HUES6 (cell line): ENCODE results near the gene CMTM1.

Experiments
- H3K27ac ChIP-seq: 2 replicates; pipeline ENCODE4 v1.7.0; 2013; ENCODE audit warnings: low read depth, mild to moderate bottlenecking, low read length, inconsistent platforms
- H3K27me3 ChIP-seq: 2 replicates; pipeline ENCODE4 v1.6.1; 2013; ENCODE audit warnings: low read length; ENCODE audit not compliant: control insufficient read depth, insufficient read depth
- H3K36me3 ChIP-seq: 2 replicates; pipeline ENCODE4 v1.6.1; 2013; ENCODE audit warnings: low read length; ENCODE audit not compliant: control insufficient read depth, insufficient read depth
- H3K4me1 ChIP-seq: 2 replicates; pipeline ENCODE4 v1.6.1; 2013; ENCODE audit warnings: low read length; ENCODE audit not compliant: control insufficient read depth, insufficient read depth
- H3K4me3 ChIP-seq: 2 replicates; pipeline ENCODE4 v1.5.1; 2013; ENCODE audit warnings: low read depth, low read length
- H3K9ac ChIP-seq: one replicate; pipeline ENCODE4 v1.6.1; 2013; ENCODE audit warnings: mild to moderate bottlenecking, low read length
- H3K9me3 ChIP-seq: 2 replicates; pipeline ENCODE4 v1.6.1; 2013; ENCODE audit warnings: low read depth, low read length; ENCODE audit not compliant: control insufficient read depth, insufficient read depth

Gene CMTM1, protein sequence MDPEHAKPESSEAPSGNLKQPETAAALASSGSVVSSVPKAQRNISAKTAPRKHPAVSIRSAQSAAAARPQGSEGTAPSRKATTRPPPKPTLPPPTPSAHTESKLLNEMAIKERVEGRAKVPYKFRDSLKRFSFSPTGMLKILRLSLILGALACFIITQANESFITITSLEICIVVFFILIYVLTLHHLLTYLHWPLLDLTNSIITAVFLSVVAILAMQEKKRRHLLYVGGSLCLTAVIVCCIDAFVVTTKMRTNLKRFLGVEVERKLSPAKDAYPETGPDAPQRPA

DNA sequence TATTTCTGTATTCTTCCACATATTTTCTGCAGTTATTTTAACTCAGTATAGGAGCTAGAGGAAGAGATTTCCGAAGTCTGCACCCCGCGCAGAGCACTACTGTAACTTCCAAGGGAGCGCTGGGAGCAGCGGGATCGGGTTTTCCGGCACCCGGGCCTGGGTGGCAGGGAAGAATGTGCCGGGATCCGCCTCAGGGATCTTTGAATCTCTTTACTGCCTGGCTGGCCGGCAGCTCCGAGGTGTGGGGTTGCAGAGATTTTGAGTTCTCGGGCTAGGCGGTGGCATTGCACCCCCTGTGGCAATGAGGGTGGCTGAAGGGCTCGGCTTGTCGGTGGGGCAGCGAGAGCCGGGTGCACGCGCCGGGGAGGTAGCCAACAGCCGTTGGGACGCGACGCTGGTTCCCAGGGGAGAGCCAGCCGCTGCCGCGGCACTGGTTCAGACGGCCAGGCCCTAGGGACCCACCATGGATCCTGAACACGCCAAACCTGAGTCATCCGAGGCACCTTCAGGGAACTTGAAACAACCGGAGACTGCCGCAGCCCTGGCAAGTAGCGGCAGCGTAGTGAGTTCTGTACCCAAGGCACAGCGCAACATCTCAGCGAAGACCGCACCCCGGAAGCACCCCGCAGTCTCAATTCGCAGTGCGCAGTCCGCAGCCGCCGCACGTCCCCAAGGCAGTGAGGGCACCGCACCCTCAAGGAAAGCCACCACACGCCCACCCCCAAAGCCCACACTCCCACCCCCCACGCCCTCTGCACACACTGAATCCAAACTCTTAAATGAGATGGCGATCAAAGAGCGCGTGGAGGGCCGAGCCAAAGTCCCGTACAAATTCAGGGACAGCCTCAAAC, at the start of gene CMTM1:
Gene CMTM1 (plus strand): TSS at position 389 of the 851 bp plus-strand sequence. CDS start 75 bp downstream, at position 464.
- H3K4me3 ChIP-seq, result no peak within 1 kb of the TSS
- H3K36me3 ChIP-seq, result peaks cover 11% of the 10 kb centered on the region
- H3K9me3 ChIP-seq, result no peaks in the 10 kb centered on the region
- H3K9ac ChIP-seq, result no peak within 1 kb of the TSS
- H3K4me1 ChIP-seq, result no peaks in the 10 kb centered on the region
- H3K27ac ChIP-seq, result no peak within 1 kb of the TSS
- no peaks in the 10 kb centered on the region for H3K27me3 ChIP-seq

DNA sequence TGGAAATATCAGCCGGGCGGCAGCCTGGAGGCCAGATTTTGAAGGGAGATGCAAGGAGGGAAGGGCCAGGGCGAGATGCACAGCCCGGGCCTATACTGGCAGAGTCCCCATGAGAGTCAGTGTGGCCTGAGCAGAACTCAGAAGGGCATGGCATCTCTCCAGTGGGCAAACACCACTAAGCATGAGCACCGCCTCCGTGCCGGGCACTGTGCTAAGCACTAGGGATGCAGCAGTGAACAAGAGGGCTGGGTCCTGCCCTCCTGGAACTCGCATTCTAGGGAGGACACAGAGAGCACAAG, 49.8 kb upstream of the CMTM1 start:
- Histone ChIP-seq H3K27me3 (no peaks in the 10 kb centered on the region), H3K9me3 (peaks cover 4% of the 10 kb centered on the region; the same call in 1 of the 2 replicates), H3K27ac (no peak overlapping the region), H3K36me3 (no peaks in the 10 kb centered on the region), H3K4me1 (peaks cover 33% of the 10 kb centered on the region), H3K4me3 (no peak overlapping the region), H3K9ac (peak overlapping the region; percentile 49)

DNA sequence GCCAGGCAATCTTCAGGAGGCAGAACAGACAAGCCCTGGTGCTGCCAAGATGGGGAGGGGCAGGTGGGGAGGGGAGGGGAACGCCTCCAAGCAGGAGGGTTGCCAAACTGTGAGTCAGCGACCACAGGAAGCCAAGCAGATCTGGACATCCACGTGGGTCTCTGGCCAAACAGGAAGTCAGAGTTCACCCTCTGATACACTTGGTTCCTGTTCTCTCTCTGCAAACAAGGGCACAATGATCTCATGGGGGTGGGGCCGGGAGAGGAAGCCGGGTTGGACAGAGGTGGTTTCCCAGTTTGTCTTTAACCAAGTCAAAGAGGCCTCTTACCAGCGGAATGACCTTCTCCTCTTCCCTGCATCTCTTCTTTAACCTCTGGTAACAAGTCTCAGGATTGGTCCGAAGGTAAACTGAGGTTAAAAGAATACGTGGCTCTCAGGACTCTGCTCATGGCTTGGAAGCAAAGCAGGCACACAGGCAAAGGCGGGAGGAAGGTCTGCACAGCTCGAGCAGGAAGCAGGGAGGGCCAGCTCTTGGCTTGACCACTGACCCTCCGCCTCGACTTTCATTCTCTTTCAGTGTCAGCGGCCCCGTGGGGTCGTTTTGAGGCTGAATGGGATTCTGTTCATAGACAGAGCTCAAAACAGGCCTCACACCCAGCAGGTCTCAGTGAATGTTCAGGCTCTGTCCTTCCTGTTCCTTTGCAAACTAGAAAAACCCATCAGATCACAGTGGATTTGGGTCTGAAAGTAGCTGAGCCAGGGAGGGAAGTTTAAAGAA, 49.2 kb upstream of the CMTM1 start:
- Histone ChIP-seq H3K36me3 (no peaks in the 10 kb centered on the region), H3K9ac (peak overlapping the region; percentile 49), H3K4me3 (no peak overlapping the region; the same call in 1 of the 2 replicates), H3K4me1 (peaks cover 27% of the 10 kb centered on the region), H3K27me3 (no peaks in the 10 kb centered on the region), H3K27ac (peak overlapping the region; percentile 42; the same call in 1 of the 2 replicates), H3K9me3 (peaks cover 4% of the 10 kb centered on the region; the same call in 1 of the 2 replicates)

DNA sequence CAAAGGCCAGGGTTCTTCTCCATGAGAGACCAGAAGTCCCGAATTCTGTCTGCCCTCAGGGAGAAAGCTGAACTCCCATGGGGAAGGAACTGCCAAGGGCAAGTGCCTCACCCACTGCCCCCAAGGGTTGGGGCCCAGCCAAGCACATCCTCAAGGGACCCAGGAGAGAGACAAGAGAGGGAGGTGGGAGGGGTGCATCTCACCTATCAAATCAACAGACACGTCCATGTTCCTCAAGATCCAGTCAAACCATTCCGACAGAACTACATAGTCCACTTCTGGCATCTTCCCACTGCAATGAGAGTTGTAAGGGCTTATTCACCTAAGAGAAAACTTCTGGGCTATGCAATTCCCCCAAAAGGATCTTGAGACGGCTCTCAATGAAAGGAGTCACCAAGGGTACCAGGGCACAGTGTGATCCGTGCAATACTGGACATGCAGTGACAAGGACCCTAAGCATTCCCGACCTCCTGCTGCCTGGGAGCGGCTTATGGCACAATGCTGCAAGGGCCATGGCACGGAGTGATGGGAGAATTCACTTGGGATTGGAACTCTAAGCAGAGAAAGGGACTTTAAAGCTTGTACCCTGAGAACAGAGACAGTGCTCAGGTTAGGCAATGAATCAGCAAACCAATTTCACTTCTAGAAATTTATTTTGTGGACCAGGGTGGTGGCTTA, 48.5 kb upstream of the CMTM1 start:
- H3K4me1 ChIP-seq, result peaks cover 21% of the 10 kb centered on the region

DNA sequence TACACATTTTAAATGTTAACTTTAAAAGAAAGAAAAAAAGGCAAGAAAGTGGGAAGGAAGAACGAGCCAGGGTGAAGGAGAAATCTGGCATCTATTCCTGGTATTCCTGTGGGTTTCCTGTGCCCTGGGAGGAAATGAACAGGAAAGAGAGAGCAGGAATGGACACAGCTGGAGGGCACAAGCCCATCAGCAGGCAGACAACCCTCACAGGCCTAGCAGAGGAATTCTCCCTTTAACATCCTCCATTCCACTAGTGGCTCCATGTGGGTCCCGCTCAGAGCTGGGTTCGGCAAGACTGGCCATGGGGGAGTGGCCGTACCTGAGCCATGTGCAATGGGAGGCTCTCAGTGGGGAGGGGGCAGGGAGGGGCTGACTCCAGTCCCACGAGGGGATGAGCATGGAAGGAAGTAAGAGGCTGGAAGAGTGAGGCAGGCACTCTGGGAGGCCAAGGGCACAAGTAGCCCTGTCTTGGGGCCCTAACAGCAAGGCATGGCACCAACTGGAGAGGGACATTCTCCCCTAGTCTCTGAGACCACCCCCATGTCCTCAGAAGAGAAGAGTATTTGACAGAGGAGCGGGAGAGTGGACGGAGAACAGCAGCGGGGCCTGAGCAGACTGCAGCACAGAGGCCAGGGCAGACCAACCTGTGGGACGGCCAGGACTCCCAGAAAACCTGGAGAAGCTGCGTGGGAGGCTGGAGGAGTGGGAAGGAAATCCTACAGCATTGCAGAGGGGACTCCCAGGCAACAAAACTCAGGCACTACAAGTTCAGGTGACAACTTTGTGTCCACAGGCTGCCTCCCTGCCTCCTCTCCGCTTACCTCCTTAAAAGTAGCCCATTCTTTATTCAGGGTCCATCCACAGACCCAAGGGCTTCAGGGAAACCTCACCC, 46.5 kb upstream of the CMTM1 start:
- Histone ChIP-seq H3K27me3 (no peaks in the 10 kb centered on the region), H3K27ac (no peak overlapping the region), H3K4me1 (peaks cover 15% of the 10 kb centered on the region), H3K4me3 (no peak overlapping the region), H3K36me3 (no peaks in the 10 kb centered on the region), H3K9me3 (no peaks in the 10 kb centered on the region), H3K9ac (no peak overlapping the region)

More for the DNA sequence above, 48.5 kb upstream of the CMTM1 start:
- no peak overlapping the region for H3K9ac ChIP-seq
- no peaks in the 10 kb centered on the region for H3K27me3 ChIP-seq
- H3K27ac ChIP-seq, result 0 out of 2 replicates have a peak overlapping the region, but pooled peaks have one; percentile 42
- no peak overlapping the region for H3K4me3 ChIP-seq
- peaks cover 4% of the 10 kb centered on the region; the same call in 1 of the 2 replicates for H3K9me3 ChIP-seq
- no peaks in the 10 kb centered on the region for H3K36me3 ChIP-seq

DNA sequence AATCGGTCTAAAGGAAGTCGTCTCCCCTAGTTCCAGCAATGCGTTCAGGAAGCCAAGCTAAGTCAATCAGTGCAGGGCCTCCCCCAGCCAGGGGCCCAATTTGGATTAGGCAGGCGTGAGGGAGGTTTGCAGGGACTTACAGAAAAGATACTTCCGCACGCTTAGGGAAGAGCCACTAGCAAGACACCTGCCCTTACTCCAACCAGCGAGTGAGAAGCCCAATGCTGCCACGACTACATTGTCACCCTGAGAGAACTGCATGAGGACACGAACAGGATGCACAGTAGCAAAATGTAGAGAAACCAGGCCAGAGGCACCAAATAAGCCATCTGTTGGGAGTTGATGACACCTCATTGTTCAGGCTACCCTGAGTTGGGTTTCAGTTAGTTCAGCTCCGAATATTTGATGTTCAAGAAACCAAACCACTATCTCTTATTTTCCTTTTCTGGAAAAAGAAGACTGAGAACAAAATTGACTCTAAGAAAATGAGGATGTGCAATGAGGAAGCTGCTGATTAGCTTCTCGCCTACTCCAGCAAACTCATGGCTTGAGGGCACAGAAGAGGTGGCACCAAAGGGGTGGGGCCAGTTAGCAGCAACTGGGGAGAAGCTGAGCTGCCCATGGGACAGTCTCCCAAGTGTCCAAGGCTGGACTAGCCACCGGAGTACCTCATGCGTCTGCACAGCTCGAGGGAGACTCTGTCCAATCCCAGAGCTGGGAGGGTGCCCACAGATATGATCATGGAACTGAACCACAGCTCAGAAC, 45.7 kb upstream of the CMTM1 start:
- Histone ChIP-seq H3K9ac (no peak overlapping the region), H3K4me3 (no peak overlapping the region), H3K9me3 (no peaks in the 10 kb centered on the region), H3K4me1 (peaks cover 15% of the 10 kb centered on the region), H3K36me3 (no peaks in the 10 kb centered on the region), H3K27me3 (no peaks in the 10 kb centered on the region), H3K27ac (no peak overlapping the region)

DNA sequence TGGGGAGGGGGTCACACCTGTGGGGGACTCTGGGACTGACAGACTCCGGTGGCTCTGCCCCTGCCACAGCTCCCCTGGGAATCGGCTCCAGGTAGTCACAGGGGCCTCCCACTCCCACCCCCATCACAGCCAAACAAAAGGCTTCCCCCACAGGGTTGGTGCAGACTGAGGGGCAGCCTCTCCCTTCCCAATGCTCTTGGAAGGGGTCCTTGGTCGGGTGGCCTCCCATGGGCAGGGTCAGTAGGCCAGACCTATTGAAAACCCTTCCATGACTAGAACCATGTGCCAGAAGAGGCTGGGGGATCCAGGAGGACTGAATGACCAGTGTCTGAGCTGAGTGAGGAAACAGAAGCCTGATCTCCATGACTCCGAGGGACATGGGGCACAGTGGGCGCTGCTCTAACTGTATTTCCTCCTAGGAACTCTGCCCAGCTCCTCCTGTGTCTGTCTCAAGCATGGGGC, 45.0 kb upstream of the CMTM1 start:
- no peaks in the 10 kb centered on the region for H3K9me3 ChIP-seq
- no peaks in the 10 kb centered on the region for H3K36me3 ChIP-seq
- H3K9ac ChIP-seq, result no peak overlapping the region
- peaks cover 13% of the 10 kb centered on the region for H3K4me1 ChIP-seq
- H3K27me3 ChIP-seq, result no peaks in the 10 kb centered on the region
- H3K27ac ChIP-seq, result no peak overlapping the region
- no peak overlapping the region for H3K4me3 ChIP-seq

DNA sequence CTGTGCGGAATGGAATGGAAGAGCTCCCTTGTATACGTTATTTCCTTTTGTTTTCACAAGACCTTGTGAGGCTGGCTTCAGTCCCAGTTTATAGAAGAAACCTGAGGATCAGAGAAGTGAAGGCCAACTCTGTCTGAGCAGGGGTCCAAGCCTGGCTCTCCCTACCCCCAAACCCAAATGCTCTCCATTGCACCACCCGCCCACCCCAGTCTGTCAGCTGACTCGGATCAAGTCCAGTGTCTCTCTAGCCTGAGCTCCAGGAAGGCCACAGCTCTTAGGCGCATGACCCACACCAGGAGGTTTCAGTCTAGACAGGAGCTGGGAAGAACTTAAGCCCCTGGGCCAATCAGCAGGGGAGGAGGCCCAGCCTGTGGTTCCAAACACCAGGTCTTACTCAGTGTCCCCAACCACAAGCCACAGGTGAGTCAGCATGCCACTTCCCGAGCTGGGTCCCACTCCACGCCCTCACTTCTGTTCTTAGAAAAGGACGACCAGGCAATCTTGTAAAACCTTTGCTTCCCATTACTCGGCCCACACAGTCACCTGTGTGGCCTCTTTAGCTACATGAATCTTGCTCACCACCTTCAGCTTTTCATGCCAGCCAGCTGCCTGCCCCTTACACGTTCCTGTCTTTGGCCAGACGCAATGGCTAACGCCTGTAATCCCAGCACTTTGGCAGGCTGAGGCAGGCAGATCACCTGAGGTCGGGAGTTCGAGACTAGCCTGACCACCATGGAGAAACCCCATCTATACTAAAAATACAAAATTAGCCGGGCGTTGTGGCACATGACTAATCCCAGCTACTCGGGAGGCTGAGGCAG, 44.1 kb upstream of the CMTM1 start:
- Histone ChIP-seq H3K36me3 (no peaks in the 10 kb centered on the region), H3K4me1 (peaks cover 5% of the 10 kb centered on the region; the same call in 1 of the 2 replicates), H3K9ac (no peak overlapping the region), H3K27me3 (no peaks in the 10 kb centered on the region), H3K4me3 (no peak overlapping the region), H3K27ac (no peak overlapping the region), H3K9me3 (no peaks in the 10 kb centered on the region)
